KMS-11 (cell line): ENCODE results near the gene TUBB2B.
"Not testable (repeated sequence)": the region's sequence is repeated elsewhere in the genome, so short reads cannot be mapped to it uniquely, and the experiment has no call there.

Experiments used
- H2AFZ ChIP-seq: fragments of 200-600 bp; sonication (generic); 2 replicates; pipeline ENCODE4 v1.6.1; 2016; ENCODE audit warnings: antibody characterized with exemption, mixed run types, low read depth
- H3K27ac ChIP-seq: fragments of 200-600 bp; sonication (generic); 2 replicates; pipeline ENCODE4 v1.6.1; 2016; ENCODE audit warnings: mild to moderate bottlenecking, mixed run types
- H3K27me3 ChIP-seq: fragments of 200-600 bp; sonication (generic); 2 replicates; pipeline ENCODE4 v1.6.1; 2017; ENCODE audit warnings: mild to moderate bottlenecking, low read depth, mixed run types, moderate library complexity; ENCODE audit not compliant: insufficient read depth
- H3K36me3 ChIP-seq: fragments of 200-600 bp; sonication (generic); 2 replicates; pipeline ENCODE4 v1.6.1; 2017; ENCODE audit warnings: mild to moderate bottlenecking, mixed run types; ENCODE audit not compliant: insufficient read depth
- H3K4me1 ChIP-seq: fragments of 200-600 bp; sonication (generic); 2 replicates; pipeline ENCODE4 v1.6.1; 2016; ENCODE audit warnings: mild to moderate bottlenecking, low read depth, mixed run types; ENCODE audit not compliant: poor library complexity, severe bottlenecking
- H3K4me2 ChIP-seq: fragments of 200-600 bp; sonication (generic); 2 replicates; pipeline ENCODE4 v1.7.0; 2016; ENCODE audit warnings: mild to moderate bottlenecking, mixed run types
- H3K4me3 ChIP-seq: fragments of 200-600 bp; sonication (generic); IDR thresholded peaks from 2 replicates; pipeline ENCODE4 v1.6.1; 2017; ENCODE audit warnings: low read depth, low read length, mixed read lengths; ENCODE audit not compliant: insufficient read depth
- H3K79me2 ChIP-seq: fragments of 200-600 bp; sonication (generic); 2 replicates; pipeline ENCODE4 v1.6.1; 2016; ENCODE audit warnings: low read depth, mixed run types; ENCODE audit not compliant: insufficient read depth
- H3K9ac ChIP-seq: fragments of 200-600 bp; sonication (generic); 2 replicates; pipeline ENCODE4 v1.6.1; 2016; ENCODE audit warnings: mild to moderate bottlenecking, mixed run types
- H4K20me1 ChIP-seq: fragments of 200-600 bp; sonication (generic); 2 replicates; pipeline ENCODE4 v1.6.1; 2016; ENCODE audit warnings: mild to moderate bottlenecking, mixed run types; ENCODE audit not compliant: insufficient read depth
- TF ChIP-seq, protein P1 (sequence below): fragments of 200-600 bp; sonication (generic); conservative IDR thresholded peaks from 2 replicates; pipeline ENCODE4 v1.6.1; 2017; ENCODE audit warnings: low read depth, mild to moderate bottlenecking, antibody characterized with exemption, low read length, moderate library complexity, mixed read lengths

TUBB2B gene

DNA sequence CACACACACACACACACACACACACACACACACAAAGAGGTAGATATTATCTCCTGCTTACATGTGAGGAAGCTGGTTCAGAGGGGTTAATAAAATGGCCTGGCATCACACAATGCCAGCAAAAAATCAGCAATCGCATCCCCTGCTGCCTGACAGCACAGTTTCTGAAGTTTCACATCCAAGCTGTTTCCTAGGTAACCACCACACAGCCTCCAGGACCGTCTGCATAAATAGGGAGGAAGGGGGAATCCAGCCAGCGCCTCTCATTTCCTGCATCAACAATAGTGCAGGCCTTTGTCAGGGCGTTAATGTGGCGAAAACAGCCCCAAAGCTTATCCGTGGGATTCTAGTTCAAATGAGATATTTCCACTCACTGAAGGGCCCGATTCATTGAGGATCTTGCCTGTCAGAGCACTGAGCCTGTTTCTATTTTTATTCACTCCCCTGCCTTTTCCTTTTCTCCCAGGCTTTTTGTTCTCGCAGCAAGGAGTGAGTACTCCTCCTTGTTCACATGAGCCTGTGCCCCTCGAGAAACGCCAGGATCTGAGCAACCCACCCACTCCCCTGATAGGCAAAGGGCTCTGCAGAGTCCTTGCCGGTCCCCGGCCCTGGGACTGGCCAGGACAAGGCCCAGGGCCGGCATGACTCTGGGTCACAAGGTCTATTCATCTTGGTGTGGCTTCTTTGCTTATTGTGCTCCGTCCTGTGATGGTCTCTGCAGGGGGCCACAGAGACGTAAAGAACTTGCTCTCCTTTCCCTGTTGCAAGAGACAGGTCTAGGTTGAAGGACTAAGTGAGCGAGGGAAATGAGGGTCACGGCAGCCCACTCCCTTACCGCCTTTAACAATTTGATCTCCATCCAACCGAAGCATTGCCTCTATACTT, 32.7 kb downstream of the TUBB2B start:
- no peak overlapping the region for H3K27ac ChIP-seq
- no peak overlapping the region for H3K4me3 ChIP-seq
- H3K9ac ChIP-seq = no peak overlapping the region
- H3K79me2 ChIP-seq = no peaks in the 10 kb centered on the region
- H3K4me1 ChIP-seq = no peaks in the 10 kb centered on the region
- no peaks in the 10 kb centered on the region for H3K36me3 ChIP-seq
- TF ChIP-seq, protein P1, sequence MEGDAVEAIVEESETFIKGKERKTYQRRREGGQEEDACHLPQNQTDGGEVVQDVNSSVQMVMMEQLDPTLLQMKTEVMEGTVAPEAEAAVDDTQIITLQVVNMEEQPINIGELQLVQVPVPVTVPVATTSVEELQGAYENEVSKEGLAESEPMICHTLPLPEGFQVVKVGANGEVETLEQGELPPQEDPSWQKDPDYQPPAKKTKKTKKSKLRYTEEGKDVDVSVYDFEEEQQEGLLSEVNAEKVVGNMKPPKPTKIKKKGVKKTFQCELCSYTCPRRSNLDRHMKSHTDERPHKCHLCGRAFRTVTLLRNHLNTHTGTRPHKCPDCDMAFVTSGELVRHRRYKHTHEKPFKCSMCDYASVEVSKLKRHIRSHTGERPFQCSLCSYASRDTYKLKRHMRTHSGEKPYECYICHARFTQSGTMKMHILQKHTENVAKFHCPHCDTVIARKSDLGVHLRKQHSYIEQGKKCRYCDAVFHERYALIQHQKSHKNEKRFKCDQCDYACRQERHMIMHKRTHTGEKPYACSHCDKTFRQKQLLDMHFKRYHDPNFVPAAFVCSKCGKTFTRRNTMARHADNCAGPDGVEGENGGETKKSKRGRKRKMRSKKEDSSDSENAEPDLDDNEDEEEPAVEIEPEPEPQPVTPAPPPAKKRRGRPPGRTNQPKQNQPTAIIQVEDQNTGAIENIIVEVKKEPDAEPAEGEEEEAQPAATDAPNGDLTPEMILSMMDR = no peak
- no peak overlapping the region for H3K4me2 ChIP-seq
- no peaks in the 10 kb centered on the region for H4K20me1 ChIP-seq
- H2AFZ ChIP-seq = no peak overlapping the region
- no peaks in the 10 kb centered on the region; the same call in 1 of the 2 replicates for H3K27me3 ChIP-seq

- H3K4me3 ChIP-seq = no peak overlapping the region
- no peaks in the 10 kb centered on the region for H4K20me1 ChIP-seq
- no peak overlapping the region for H3K27ac ChIP-seq
- H3K27me3 ChIP-seq = no peaks in the 10 kb centered on the region; the same call in 1 of the 2 replicates
- no peaks in the 10 kb centered on the region for H3K36me3 ChIP-seq
- H3K4me2 ChIP-seq = no peak overlapping the region
- H3K4me1 ChIP-seq = no peaks in the 10 kb centered on the region
- H3K9ac ChIP-seq = no peak overlapping the region
- TF ChIP-seq, protein P1 = no peak
- H3K79me2 ChIP-seq = no peaks in the 10 kb centered on the region
- no peak overlapping the region for H2AFZ ChIP-seq
Measured at GRCh38 chr6:3193102-3193849, 34.2 kb downstream of the TUBB2B start.

DNA sequence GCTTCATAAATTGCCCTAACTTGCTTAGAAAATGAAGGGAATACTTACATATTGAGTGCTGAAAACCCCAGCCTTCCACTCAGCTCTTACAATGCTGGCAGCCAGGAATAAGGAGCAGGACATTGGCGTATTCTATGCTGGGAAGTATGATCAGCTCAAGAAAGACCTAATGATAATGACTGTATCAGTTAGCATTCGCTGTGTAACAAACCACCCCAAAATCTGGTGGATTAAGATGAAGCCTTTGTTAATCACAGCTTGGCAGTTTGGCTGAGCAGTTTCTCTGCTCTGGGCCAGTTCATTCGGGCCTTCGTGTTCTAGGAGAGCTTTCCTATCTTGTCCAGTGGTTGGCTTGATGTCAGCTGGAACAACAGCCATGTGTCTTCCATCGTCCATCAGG, 36.7 kb downstream of the TUBB2B start:
- H3K4me2 ChIP-seq = no peak overlapping the region
- no peak overlapping the region for H3K27ac ChIP-seq
- no peaks in the 10 kb centered on the region for H3K36me3 ChIP-seq
- H3K9ac ChIP-seq = no peak overlapping the region
- H3K4me1 ChIP-seq = no peaks in the 10 kb centered on the region
- H2AFZ ChIP-seq = no peak overlapping the region
- no peaks in the 10 kb centered on the region; the same call in 1 of the 2 replicates for H3K27me3 ChIP-seq
- H3K79me2 ChIP-seq = no peaks in the 10 kb centered on the region
- TF ChIP-seq, protein P1 = no peak
- no peaks in the 10 kb centered on the region for H4K20me1 ChIP-seq
- no peak overlapping the region for H3K4me3 ChIP-seq

DNA sequence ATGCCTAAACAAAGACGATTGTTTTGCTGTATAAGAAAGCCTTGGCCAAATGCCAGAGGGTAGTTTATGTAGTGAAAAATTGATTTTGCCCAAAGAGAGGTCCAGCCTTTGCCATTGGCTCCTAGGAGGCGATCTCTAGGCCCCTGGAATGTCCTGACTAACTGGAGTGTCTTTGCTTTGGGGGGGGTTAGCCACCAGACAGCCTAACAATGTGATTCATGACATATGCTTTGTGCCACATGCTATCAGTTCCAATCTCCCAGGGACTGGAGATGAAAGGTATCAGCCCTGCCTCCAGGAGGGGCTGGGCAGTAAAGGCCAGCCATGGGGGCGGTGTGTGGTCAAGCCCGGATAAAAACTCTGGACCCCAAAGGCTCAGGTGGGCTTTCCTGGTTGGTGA, 37.4 kb downstream of the TUBB2B start:
- Histone ChIP-seq H3K27me3 (no peaks in the 10 kb centered on the region; the same call in 1 of the 2 replicates), H3K4me3 (no peak overlapping the region), H3K36me3 (no peaks in the 10 kb centered on the region), H4K20me1 (no peaks in the 10 kb centered on the region), H3K9ac (no peak overlapping the region), H3K4me1 (no peaks in the 10 kb centered on the region), H3K4me2 (no peak overlapping the region), H3K27ac (no peak overlapping the region), H2AFZ (no peak overlapping the region), H3K79me2 (no peaks in the 10 kb centered on the region)
- TF ChIP-seq, protein P1 = no peak

DNA sequence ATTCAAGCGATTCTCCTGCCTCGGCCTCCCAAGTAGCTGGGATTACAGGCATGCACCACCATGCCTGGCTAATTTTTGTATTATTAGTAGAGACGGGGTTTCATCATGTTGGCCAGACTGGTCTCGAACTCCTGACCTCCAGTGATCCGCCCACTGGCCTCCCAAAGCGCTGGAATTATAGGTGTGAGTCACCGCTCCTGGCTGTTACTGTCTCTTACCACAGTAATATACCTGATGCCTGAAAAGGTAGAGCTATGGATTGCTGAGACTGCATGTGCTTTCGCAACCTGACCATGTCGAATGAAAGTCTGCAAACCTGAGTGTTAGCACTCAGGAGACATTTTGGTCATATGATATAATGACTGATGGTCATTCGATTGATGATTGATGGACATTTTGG, 38.3 kb downstream of the TUBB2B start:
- not testable (repeated sequence) for H3K36me3 ChIP-seq, H3K27me3 ChIP-seq, H3K79me2 ChIP-seq, H2AFZ ChIP-seq, H3K4me1 ChIP-seq, H3K9ac ChIP-seq, H4K20me1 ChIP-seq, H3K27ac ChIP-seq, H3K4me3 ChIP-seq, H3K4me2 ChIP-seq
